A549 treated with GW870086 at 1 μM for 4 hours (cell line): Measurements from ENCODE around the gene FAM236A. TPM values are rescaled to one million over a fixed set of nuclear protein-coding genes. Genes with fewer than 3 reads are reported as not detected.

Experiments
- total RNA-seq: library from RNA; stranded (reverse); fragments of 200-300 nt; extraction: Qiagen RNA extraction; gene quantifications from 5 replicates; pipeline ENCODE4 v1.2.3, GENCODE V29; 2022; ENCODE audit warnings: low read depth

The FAM236A gene
- not detected in 5 replicates for total RNA-seq

DNA sequence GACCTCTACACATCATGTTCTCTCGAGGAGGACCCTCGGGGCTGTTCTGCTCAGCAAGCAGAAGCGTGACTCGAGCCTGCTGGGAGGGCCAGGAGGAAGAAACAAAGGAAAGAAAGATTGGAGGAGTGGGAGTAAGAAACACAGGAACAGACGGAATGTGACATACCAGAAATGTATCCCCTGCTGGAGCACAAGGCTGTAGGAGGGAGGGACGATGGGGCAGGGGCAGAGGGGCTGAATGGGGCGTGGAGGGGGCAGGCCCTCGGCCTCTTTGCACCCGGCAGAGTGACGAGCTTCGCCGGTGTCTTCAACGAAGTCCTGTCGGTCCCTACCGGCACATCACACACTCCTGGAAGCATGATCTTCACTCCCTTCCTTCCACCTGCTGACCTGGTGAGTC, at the start of gene FAM236A:
FAM236A (plus strand) TSS at position 301 of the 400 bp plus-strand sequence; CDS start at position 358, 57 bp downstream.

DNA sequence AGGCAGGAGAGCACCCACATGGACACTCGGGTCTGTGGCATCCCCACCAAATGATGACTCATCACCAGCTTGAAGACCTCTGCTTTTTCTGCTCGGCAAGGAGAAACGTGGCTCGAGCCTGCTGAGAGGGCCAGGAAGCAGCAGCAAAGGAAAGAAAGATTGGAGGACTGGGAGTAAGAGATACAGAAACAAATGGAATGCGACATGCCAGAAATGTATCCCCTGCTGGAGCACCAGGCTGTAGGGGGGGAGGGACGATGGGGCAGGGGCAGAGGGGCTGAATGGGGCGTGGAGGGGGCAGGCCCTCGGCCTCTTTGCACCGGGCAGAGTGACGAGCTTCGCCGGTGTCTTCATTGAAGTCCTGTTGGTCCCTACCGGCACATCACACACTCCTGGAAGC, 25.7 kb upstream of the FAM236A start, which contains the start of gene FAM236C:
FAM236C (plus strand) TSS at position 301 of the 400 bp plus-strand sequence. CDS start 100 bp downstream, outside the sequence.

DNA sequence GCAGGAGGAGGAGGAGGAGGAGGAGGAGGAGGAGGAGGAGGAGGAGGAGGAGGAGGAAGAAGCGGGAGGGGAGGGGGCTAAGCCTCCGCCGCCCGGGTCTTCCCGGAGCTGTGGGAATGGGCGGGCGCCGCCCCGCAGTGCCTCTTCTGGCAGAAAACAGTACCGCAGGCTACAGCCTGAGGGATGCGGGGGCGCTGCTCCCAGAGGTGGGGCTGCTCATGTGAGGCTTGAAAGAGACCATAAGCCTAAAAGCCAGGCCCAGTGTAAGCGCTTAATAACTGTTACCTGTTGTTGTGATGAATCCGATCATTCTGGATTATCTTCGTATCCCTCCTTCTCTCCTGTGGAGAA, 5.8 kb downstream of the FAM236A start, which contains the start of gene DMRTC1:
DMRTC1 (minus strand) TSS at position 19 of the 351 bp plus-strand sequence. CDS start 68,143 bp downstream, outside the sequence.

Other genes with a start within 250 kb of the FAM236A start
- 22.3 to 28.5 TPM (median 25.2 TPM) in 5 replicates for gene PHKA1, start 223.9 kb upstream of the FAM236A start, total RNA-seq
- gene DMRTC1B, start 161.3 kb upstream of the FAM236A start, total RNA-seq = not detected in 5 replicates
- gene FAM236B, start 155.5 kb upstream of the FAM236A start, total RNA-seq = not detected in 5 replicates
- not detected in 5 replicates for gene FAM236D, start 130.0 kb upstream of the FAM236A start, total RNA-seq
- not detected in 5 replicates for gene FAM236C, start 25.6 kb upstream of the FAM236A start, total RNA-seq
- gene DMRTC1, start 5.6 kb downstream of the FAM236A start, total RNA-seq = not detected in 5 replicates
- not detected in 5 replicates for gene PABPC1L2B, start 64.7 kb downstream of the FAM236A start, total RNA-seq
- not detected in 5 replicates for gene PABPC1L2A, start 141.3 kb downstream of the FAM236A start, total RNA-seq